ENCODE results near the gene SMAD2. TPM values are rescaled to one million over a fixed set of nuclear protein-coding genes. Genes with fewer than 3 reads are reported as not detected.
"Not testable (repeated sequence)": the region's sequence is repeated elsewhere in the genome, so short reads cannot be mapped to it uniquely, and the experiment has no call there.

SMAD2 gene
- total RNA-seq, 1 experiment from 2014 or later = 73.3 TPM

DNA sequence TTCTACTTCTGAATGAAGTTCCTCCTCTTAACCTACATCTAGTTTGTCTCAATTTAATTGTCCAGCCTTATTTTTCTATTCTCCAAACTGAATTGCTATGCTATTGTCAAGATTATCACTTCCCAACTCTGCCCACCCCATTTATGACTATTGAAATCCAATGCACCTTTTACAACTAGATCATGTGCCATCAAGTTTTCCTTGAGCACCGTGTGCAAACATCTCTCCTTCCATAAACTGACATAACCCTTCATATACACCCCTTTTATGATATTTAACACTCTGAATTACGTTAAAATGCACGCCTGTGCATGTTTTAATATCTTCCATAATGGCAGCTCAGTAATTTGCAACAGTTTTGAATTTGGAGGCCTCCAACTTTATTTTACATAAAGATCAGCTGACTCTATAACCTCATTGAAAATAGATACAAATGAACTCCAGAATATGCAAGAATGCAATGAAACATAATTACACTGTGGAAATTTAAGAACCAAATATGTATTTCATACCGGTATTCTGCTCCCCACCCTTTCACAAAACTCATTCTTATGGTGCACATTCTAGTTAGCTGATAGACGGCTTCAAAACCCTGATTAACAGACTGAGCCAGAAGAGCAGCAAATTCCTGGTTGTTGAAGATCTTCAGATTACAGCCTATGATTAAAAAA is 85.5 kb downstream of the SMAD2 start:
- no peak for DNase-seq (ENCODE audit: low read depth)

DNA sequence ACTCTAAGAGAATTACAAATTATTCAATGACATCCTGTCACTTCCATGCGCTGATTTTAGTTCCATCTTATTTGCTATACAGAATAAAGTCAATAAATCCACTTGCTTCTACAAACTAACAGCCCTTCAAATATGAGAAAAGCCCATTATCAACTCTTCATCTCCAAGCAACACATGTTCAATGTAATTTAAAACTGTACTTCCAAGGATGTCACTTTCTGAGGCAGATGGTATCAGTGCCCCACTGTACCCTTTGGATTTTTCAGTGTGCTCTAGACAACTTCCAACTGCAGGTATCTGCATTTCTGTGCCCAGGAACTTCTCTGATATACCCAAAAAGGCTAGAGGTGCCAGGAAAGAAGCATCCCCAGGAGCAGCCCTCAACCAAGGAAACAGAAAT is 87.6 kb downstream of the SMAD2 start:
- DNase-seq (ENCODE audit: low read depth) = no peak

DNA sequence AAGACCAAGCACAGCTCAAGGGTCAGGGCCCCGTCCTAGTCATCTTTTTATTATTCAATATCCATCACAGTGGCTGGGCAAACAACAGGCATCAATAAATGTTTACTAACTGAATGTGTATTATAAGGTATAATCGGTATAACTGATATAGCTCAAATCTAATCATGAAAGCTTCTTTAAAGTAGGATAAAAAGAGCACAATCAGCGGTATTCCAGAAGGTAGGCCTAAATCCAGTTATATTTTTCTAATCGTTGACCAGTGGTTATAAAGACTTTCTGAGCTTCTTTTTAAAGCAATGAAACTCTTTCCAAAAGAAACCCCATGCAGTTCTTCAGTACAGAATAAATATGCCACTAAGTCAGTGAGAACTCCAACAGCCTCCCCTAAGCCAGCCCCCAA is 92.1 kb downstream of the SMAD2 start:
- DNase-seq (ENCODE audit: low read depth) = no peak

DNA sequence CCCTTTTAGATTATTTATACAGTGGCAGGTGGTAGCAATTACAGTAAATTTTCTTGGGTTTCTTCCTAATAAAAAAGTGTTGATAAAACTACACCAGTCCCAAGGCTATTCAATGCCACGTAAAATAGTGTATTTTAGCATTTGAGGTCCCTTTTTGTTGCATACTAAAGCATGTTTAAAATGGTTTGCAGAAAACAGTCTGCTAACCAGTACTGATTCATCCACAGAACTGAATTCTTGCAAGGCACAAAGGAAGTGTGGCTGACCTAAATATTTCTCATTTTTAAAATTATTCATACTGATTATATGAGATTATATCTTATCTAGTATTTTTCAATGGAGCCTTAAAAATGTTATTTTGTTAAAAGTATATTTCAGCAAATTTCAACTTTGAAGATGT is 98.1 kb downstream of the SMAD2 start:
- DNase-seq (ENCODE audit: low read depth) = no peak

DNA sequence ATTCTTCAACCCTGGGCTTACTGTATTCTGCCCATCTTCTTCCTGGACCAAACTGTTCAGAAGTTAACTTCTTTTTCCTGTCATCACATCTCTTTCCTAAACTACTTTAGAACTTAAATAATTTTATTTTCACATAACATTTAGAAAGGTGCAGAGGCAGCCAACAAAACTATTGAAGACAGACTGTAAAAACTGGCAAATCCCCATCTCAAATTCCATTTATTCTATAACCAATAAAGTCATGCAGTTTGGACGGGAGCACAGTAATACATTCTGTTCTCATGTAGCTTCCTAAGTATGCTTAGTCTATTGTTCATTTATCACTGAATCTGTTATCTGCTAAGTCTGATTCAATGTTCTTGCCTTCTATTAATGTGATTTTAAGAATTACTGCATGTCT is 99.1 kb downstream of the SMAD2 start:
- no peak for DNase-seq (ENCODE audit: low read depth)

DNA sequence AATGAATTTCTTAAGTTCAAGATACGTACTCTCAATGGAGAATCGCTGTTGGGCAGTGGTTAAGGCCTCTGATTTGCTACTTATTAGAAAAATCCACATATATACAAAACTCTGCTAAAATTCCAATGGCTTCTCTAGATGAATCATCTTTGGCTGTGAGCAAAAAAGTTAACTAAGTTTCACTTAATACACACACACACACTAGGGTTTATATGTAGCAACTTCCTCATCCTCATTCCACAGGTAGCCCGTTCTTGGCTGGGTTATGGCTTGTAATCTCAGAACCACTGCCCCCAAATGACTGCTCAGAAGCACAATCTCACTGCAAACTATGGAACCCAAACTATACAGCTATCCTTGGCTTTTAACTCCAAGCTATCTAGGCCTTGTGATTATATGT is 99.7 kb downstream of the SMAD2 start:
- no peak for DNase-seq (ENCODE audit: low read depth)

DNA sequence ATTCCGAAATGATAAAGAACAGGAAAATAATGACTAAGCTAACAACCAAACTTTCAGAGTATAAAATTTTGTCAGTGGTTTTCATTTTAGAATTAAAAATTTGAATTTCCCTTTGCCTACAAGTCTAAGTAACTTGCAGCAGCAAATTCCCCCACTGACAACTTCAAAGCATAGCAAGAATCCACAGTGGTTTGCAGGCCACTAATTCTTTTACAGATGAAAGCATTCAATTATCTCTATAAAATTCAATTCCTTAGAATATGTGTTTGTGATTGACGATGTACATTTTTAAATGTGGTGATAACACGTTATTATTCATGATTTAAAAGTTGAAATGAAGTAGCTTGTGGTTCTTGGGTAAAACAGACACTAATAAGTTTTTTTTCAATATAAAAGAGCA is 100.6 kb downstream of the SMAD2 start:
- DNase-seq (ENCODE audit: low read depth) = no peak

DNA sequence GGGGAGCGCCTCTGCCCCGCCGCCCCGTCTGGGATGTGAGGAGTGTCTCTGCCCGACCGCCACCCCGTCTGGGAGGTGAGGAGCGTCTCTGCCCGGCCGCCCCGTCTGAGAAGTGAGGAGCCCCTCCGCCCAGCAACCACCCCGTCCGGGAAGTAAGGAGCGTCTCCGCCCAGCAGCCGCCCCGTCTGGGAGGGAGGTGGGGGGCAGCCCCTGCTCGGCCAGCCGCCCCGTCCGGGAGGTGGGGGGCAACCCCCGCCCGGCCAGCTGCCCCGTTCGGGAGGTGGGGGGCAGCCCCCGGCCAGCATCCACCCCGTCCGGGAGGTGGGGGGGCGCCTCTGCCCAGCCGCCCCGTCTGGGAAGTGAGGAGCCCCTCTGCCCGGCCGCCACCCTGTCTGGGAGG is 102.4 kb downstream of the SMAD2 start:
- not testable (repeated sequence) for DNase-seq (ENCODE audit: low read depth)

DNA sequence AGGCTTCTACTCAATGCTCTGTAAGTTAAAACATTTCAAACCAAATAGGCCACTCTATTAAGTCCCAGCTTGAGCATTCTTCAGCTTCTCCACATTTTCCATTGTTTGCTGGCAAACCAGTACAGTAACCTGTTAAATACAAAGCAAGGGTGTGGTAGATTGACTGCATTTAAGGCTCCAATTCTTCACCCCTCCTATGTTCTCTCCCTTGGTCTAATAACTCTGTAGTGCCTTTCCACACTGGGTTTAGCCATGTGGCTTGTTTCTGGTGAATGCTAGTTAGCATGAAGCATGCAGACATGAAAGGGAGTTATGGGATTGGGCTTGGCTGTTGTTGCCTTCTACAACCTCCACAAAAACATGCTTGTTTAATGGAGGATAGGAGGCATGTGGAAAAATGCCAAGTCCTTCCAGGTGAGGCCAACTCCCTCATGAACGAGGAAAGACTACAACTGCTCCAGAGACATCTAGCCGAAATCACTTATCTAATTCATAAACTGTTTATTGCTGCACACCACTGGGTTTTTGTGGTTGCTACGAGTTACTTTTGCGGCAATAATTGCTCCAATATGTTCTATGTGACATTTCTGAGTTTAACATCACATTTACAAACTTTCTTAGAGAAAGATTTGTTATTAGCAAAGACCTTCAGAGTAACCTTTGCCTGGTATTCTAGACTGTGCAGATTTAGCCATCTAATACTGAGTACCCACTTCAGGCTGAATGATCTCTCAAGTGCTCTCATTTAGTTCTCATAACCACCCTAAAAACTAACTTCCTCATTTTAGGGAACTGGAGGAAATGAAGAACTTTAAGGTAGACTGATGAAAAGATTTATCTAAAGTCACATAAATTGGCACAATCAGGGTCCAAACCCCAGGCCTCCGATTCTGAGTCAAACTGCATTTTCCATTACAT is 104.0 kb downstream of the SMAD2 start:
- DNase-seq (ENCODE audit: low read depth) = no peak

DNA sequence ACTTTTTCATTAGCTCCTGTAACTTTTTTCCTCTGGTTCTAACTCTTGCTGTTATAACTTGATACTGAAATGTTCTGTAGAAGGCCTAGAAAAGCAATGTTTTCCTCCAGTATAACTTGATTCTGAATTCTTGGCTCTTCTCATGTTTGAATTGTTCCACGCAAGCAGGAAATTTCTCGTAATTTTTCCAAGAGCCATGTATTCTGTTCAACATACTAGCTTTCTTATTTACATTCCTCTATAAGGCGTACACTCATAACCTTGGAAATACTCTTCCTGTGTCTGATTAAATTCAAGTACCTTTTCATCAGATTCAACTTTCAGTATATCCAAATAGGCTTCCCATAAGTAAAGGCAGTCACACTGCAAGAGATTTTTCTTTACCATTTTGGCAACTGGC is 109.1 kb downstream of the SMAD2 start:
- DNase-seq (ENCODE audit: low read depth) = no peak

DNA sequence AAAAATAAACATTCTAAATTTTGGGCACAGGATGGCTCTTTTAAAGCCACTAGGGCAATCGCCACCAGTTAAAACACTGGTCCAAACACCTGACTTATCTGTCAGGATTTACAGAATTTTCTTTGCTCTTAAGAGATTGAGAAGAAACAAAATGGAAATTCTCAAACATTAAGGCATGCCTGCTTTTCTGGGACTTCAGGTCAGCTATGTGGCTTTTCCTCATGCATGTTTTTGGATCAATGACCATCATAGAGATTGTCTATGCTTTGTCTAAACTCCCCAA is 112.7 kb downstream of the SMAD2 start:
- no peak for DNase-seq (ENCODE audit: low read depth)

DNA sequence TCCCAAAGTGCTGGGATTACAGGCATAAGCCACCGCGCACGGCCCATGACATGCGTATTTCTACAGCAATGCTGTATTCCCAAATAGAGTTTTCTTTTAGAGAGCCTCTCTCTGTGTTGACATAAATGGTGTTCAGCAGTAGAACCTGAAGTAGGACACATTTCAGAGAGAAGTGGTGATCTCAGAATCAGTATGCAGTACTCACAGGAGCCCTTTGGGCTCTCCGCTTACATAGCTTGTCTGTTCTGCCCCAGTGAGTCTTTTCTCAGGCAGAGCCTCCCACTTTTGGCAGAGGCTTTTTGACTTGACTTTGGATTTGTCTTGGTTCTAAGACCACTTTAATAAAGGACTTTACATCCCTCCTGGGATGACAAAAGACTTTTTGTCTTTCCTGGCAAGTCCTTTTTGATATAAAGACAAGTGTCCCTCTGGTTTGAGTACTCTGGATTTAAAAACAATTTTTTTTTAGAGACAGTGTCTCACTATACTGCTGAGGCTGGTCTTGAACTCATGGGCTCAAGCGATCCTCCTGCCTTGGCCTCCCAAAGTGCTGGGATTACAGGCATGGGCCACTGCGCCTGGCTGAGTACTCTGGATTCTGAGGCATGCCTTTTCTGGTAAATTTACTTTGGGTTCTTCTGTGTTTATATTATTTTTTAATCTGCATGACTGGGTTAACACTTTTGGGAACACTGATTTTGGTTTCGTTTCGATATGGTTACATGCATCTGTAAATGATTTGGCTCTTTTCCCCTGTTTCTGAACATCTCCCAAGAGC is 113.3 kb downstream of the SMAD2 start:
- no peak for DNase-seq (ENCODE audit: low read depth)

DNA sequence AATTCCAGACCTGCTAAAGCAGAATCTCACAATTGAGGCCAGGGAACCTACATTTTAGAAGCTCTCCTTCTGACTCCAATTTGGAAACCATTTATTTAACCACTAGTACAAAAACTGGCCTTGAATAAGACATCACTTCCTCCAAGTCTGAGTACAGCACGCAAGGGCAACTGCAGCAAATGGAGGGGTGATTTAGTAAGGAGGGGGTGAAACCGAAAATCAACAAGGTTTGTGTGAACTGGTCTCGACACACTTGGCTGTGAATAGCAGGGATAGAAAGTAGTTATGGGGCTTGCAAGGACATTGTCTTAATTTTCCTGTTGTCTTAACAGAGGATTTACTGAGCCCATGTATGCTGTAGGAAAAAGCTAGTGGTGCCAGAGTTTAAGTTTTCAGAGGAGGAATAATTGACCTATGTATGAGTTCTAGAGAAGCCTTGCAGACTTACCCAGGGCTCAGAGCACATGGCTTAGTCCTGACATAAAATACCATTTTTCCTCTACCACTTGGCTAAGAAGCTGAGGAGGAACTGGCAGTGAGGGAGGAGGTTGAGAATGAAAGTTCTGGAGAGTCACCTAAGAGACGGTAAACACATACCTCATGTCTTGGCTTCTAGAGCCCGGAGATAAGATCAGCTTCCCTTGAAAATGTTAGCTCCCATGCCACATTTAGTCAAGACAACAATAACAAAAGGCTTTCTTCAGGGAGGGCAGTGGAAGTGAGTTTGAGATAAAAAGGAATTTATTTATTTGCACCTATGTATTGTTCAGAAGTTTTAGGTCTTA is 114.8 kb downstream of the SMAD2 start:
- no peak for DNase-seq (ENCODE audit: low read depth)

DNA sequence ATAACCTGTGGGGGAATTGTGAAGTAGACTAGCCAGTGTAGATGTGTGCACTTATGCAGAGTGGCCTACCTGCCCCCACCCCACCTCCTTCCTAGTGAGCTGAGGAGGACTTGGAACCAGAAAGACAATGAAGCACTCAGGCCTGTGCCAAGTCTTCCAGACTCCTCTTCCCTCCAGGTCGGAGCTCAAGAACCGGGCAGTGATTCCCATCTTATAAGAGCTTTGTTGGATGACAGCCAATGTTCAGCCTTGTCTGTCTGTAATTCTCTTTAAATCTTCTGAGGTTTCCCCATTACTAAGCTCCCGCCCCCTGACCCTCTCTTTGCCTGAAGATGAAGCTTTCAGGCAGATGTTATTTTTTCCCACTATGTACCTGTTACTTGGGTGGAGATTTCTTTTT is 121.0 kb downstream of the SMAD2 start:
- DNase-seq (ENCODE audit: low read depth) = no peak

DNA sequence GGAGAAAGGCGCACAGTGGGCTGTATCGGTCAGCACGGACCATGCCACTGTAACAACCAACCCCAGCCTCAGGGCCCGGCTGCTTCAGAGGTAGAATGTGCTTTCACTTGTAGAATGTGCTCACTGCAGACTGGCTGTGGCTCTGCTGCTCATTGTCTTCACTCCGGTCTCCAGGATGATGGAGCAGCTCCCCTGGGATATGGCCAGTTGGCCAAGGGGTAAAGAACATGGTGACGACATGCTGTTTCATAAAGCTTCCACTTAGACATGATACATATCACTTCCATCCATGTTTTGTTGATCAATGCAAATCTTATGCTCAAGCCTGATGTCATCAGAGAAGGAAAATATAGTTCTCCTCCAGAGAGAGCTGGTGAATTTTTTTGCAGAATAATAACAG is 127.7 kb downstream of the SMAD2 start:
- DNase-seq (ENCODE audit: low read depth) = no peak

DNA sequence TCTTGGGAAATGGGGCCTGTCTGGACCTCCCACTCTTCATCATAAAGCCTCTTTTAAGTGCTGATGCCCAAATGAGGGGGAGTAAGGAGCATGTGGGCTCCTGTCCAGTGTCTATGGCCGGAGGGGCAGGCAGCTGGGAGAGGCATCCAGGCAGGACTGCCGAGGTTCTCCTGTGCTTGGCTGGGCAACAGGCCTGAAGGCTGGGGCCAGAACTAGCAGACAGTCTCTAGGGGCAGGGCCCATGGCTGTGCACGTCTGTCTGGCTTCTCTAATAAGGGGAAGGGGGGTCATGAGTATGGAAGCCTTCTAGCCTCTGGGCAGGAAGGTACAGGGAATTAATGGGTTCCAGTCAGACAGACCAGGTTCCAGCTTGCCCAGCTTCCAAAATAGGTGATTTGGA is 128.6 kb downstream of the SMAD2 start:
- no peak for DNase-seq (ENCODE audit: low read depth)

DNA sequence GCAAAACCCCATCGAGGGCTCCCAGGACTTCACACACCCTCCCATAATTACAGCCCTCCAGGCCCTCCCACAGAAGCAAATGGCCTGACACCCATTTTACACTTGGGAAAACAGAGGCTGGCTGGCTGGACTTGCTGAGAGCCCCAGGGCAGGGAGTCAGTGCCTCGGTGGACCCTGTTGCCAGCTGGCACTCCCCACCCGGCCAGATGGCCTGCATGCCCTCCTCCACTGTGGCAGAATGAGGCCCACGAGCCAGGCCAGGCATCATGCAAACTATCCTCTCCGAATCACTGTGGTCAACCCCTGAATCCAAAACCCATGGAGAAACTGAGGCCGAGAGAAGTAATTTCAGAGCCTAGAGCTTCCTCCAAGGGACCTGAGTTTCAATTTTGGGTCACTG is 129.7 kb downstream of the SMAD2 start:
- DNase-seq (ENCODE audit: low read depth) = no peak

DNA sequence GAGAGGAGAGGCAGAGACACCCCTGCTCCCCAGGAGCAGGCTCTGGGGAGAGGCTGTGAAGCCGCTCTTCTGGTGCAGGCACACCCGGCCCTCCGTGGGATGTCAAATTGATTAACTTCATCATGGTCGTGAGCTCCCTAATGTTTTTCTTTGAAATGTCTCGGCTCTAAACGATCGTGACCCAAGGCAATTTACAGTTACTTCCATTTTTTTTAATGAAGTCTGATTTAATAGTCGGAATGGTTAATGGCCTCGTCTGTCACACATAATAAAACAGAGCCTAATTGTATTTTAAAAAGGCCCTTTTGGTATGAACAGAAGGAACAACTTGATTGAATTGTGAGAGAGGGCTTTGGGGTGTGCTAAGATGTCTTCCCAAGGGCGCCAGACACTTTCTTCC is 130.2 kb downstream of the SMAD2 start:
- no peak for DNase-seq (ENCODE audit: low read depth)

DNA sequence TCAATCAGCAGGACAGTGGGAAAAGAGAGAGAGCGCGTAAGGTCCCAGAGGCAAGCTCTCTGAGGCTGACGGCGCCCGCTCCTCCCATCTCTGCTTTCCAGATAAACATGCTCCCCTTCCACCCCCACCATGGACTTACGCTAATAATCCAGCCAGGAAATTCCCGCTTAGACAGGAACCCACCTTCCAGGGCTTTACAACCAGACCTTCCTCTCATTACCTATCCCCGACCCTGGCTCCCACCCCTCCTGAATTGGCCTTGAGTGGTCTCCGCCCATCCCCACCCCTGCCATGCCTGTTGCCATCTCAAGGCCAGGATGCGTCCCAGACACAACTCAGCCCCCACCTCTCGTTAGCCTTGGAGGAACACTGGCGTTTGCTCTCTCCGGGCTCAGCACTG is 131.1 kb downstream of the SMAD2 start:
- DNase-seq (ENCODE audit: low read depth) = no peak

DNA sequence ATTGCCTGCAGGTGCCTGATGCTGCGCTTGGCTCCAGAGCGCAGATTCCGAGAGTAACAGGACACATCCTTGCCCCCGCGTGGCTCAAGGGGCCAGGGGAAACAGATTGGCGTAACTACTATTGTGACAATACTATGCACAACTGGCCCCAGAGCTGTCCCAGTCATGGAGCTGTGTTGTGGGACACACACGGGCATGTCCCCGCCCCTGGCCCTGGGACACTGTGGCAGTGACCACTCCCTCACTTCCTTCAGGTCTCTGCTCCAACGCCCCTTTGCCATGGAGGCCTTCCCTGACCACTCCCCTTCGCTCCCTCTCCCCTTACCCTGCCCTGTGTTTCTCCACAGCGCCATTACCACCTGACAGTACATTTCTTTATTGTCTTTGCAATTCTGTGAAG is 132.1 kb downstream of the SMAD2 start:
- DNase-seq (ENCODE audit: low read depth) = no peak

DNA sequence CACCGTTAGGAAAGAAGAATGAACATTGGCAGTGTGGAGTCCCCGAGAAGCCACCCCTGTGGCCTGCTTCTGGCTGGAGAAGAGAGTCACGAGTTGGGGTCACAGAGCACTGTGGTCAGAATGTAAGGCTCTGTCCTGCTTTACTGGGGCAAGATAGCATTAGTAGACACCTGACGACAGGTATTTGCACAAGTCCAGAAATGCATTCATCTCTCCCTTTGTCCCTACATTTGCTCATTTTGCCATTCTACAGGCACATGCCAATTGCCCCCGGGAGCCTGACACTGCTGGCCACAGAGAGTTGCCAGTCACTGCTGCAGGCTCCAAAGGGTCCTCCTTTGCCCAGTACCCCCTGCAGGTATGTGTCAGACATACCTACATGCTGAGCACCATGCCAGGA is 133.3 kb downstream of the SMAD2 start:
- no peak for DNase-seq (ENCODE audit: low read depth)

DNA sequence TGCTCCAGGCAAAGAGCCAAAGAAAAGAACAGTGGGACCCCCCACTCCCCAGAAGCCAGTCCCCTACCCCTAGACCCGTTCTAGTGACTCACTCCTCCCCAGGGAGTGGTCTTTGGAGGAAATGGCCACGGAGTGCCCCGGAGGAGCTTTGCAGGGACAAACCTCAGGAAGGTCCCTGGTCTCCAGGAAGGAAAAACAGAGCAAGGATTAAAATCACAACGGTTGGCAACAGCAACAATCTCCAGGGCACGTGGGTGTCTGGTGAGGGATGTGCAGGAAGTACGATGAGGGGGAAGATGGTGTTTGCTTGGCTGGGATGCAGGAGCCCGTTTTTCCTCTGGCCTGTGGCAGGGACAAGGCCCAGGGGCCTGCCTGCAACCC is 135.0 kb downstream of the SMAD2 start:
- no peak for DNase-seq (ENCODE audit: low read depth)

Measured in RPMI7951 (cell line).